Stomach smooth muscle (tissue), 2 donors: ENCODE measurements around the gene CSNK1A1L.

ENCODE experiments used
- H3K27ac ChIP-seq: one replicate; pipeline ENCODE4 v1.7.0; 2013; ENCODE audit warnings: mild to moderate bottlenecking, low read length, inconsistent platforms
- H3K27me3 ChIP-seq, 2 donors: one replicate each; pipeline ENCODE4 v1.7.0; 2013; ENCODE audit warnings: low read length in 2 of 2; ENCODE audit not compliant: insufficient read depth in 2 of 2, control insufficient read depth in 1 of 2
- H3K36me3 ChIP-seq, 2 donors: one replicate each; pipeline ENCODE4 v1.7.0; 2013; ENCODE audit warnings: low read length in 2 of 2; ENCODE audit not compliant: control insufficient read depth in 2 of 2, insufficient read depth in 2 of 2
- H3K4me1 ChIP-seq: one replicate; pipeline ENCODE4 v1.7.0; 2013; ENCODE audit warnings: low read length; ENCODE audit not compliant: control insufficient read depth, insufficient read depth
- H3K4me3 ChIP-seq, 2 donors: one replicate each; pipeline ENCODE4 v1.7.0; 2013; ENCODE audit warnings: low read length in 2 of 2
- H3K9ac ChIP-seq, 2 donors: one replicate each; pipeline ENCODE4 v1.7.0; 2013; ENCODE audit warnings: low read length in 2 of 2, mild to moderate bottlenecking in 1 of 2
- H3K9me3 ChIP-seq, 2 donors: one replicate each; pipeline ENCODE4 v1.7.0; 2013; ENCODE audit warnings: low read length in 2 of 2; ENCODE audit not compliant: control insufficient read depth in 2 of 2
- donor health status: healthy.
- donor health status: Pancreatic carcinoma.

The CSNK1A1L gene

DNA sequence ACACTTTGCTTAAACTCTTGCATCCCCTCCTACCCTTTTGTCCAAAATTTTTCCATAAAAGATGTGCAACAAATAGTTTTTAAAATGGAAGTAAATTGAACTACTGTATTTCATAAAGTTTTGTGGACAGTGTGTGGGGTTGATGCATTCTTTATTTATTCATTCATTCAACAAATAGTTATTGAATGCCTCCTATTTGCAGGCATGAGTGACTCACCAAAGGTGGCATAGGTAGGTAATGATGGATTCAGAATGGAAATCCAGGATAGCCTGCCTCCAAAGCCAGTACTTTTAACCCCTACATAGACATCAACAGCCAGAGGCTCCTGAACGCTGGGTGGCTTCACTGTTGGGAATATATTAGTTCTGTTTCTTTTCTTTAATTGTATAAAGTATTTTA is 2.4 kb upstream of the CSNK1A1L start:
- Histone ChIP-seq H3K4me3 (no peak overlapping the region), H3K27me3 (no peaks in the 10 kb centered on the region), H3K9ac (no peak overlapping the region), H3K4me1 (no peaks in the 10 kb centered on the region), H3K27ac (no peak overlapping the region), H3K36me3 (no peaks in the 10 kb centered on the region), H3K9me3 (no peaks in the 10 kb centered on the region)

- H3K4me3 ChIP-seq, result no peak overlapping the region
- H3K27ac ChIP-seq, result no peak overlapping the region
- H3K4me1 ChIP-seq, result no peaks in the 10 kb centered on the region
Measured at GRCh38 chr13:37107456-37107855, 2.0 kb upstream of the CSNK1A1L start.

GRCh38 chr13:37106642-37107041 is 1.2 kb upstream of the CSNK1A1L start:
- no peak overlapping the region for H3K4me3 ChIP-seq
- H3K36me3 ChIP-seq, result no peaks in the 10 kb centered on the region
- no peaks in the 10 kb centered on the region for H3K27me3 ChIP-seq
- no peaks in the 10 kb centered on the region for H3K4me1 ChIP-seq
- H3K9ac ChIP-seq, result no peak overlapping the region
- H3K27ac ChIP-seq, result no peak overlapping the region
- H3K9me3 ChIP-seq, result no peaks in the 10 kb centered on the region

More at GRCh38 chr13:37107456-37107855, 2.0 kb upstream of the CSNK1A1L start:
- H3K36me3 ChIP-seq, result no peaks in the 10 kb centered on the region
- H3K9me3 ChIP-seq, result no peaks in the 10 kb centered on the region
- no peaks in the 10 kb centered on the region for H3K27me3 ChIP-seq
- H3K9ac ChIP-seq, result no peak overlapping the region

DNA sequence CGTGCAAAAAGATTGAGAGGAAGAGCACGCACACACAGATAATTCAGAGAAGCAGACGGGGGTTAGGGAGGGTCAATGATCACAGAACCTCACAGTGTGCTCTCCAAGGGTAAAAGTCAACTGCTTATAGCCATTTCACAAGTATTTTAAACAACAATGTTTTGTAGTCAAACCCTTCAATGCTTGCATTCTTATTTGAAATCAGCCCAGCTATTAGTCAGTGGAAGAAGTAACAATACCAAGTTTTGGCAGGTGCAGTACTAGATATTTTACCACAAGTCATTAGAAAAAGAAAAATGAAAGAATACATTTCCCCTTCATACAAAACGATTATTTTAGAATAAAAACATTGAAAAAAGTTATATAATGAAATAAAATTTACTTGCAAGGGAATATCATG is 2.6 kb downstream of the CSNK1A1L start:
- Histone ChIP-seq H3K9ac (no peak overlapping the region), H3K27ac (no peak overlapping the region), H3K36me3 (no peaks in the 10 kb centered on the region), H3K4me1 (no peaks in the 10 kb centered on the region), H3K27me3 (no peaks in the 10 kb centered on the region), H3K9me3 (no peaks in the 10 kb centered on the region), H3K4me3 (no peak overlapping the region)

DNA sequence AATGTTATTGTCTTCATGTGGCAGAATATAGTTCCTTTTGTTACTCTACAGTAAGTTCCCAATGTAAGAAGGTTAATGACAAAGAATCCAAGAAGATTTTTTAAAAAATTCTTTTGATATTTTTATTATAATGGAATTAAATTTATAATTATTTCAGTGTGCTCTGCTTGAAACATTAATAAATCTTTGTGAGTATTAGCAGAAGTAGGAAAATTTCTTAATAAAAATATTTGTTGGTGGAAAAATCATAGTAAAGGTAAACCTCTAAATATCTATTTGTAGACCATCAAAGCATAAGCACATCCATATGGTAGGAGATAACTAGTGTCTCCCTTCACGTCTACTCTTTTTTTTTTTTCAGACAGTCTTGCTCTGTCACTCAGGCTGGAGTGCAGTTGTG is 4.3 kb downstream of the CSNK1A1L start:
- no peak overlapping the region for H3K4me3 ChIP-seq
- H3K9ac ChIP-seq, result no peak overlapping the region
- no peaks in the 10 kb centered on the region for H3K27me3 ChIP-seq
- H3K27ac ChIP-seq, result no peak overlapping the region
- H3K4me1 ChIP-seq, result no peaks in the 10 kb centered on the region
- no peaks in the 10 kb centered on the region for H3K36me3 ChIP-seq
- no peaks in the 10 kb centered on the region for H3K9me3 ChIP-seq

- no peak overlapping the region for H3K4me3 ChIP-seq
- no peaks in the 10 kb centered on the region for H3K9me3 ChIP-seq
- no peaks in the 10 kb centered on the region for H3K27me3 ChIP-seq
- H3K27ac ChIP-seq, result no peak overlapping the region
- H3K36me3 ChIP-seq, result no peaks in the 10 kb centered on the region
- H3K9ac ChIP-seq, result no peak overlapping the region
- no peaks in the 10 kb centered on the region for H3K4me1 ChIP-seq
Measured at GRCh38 chr13:37100731-37101130, 4.7 kb downstream of the CSNK1A1L start.

- H3K9me3 ChIP-seq, result no peaks in the 10 kb centered on the region
- no peaks in the 10 kb centered on the region for H3K27me3 ChIP-seq
- H3K36me3 ChIP-seq, result no peaks in the 10 kb centered on the region
- no peak overlapping the region for H3K27ac ChIP-seq
- no peak overlapping the region for H3K4me3 ChIP-seq
- no peak overlapping the region for H3K9ac ChIP-seq
- no peaks in the 10 kb centered on the region for H3K4me1 ChIP-seq
Measured at GRCh38 chr13:37097076-37097475, 8.4 kb downstream of the CSNK1A1L start.

GRCh38 chr13:37094840-37095239 is 10.6 kb downstream of the CSNK1A1L start:
- H3K4me1 ChIP-seq, result no peaks in the 10 kb centered on the region
- no peaks in the 10 kb centered on the region for H3K36me3 ChIP-seq
- no peak overlapping the region for H3K4me3 ChIP-seq
- H3K9ac ChIP-seq, result no peak overlapping the region
- no peaks in the 10 kb centered on the region for H3K27me3 ChIP-seq
- no peaks in the 10 kb centered on the region for H3K9me3 ChIP-seq
- no peak overlapping the region for H3K27ac ChIP-seq

GRCh38 chr13:37094099-37094498 is 11.4 kb downstream of the CSNK1A1L start:
- Histone ChIP-seq H3K4me1 (no peaks in the 10 kb centered on the region), H3K4me3 (no peak overlapping the region), H3K27me3 (no peaks in the 10 kb centered on the region), H3K9me3 (no peaks in the 10 kb centered on the region), H3K36me3 (no peaks in the 10 kb centered on the region), H3K27ac (no peak overlapping the region), H3K9ac (no peak overlapping the region)

GRCh38 chr13:37091835-37092234 is 13.6 kb downstream of the CSNK1A1L start:
- no peak overlapping the region for H3K27ac ChIP-seq

DNA sequence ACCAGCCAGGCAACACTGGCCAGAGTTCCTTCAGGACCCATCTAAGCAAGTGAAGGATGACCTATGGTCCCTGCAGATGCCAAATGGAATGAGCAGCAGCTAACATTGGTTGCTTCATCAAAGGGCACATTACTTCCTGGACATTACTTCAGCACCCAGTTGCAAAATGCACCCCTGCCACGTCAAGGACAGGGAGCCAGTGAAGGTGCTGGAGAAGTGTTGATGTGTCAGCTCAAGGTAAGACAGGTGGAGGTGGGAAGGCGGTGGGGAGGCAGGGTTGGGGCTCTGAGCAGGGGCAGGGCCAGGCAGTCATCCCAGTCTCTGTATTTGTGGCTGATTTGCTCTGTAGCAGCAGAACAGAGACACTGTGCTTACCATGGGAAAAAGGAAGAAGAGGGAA is 14.6 kb downstream of the CSNK1A1L start:
- H3K27ac ChIP-seq, result no peak overlapping the region
- no peaks in the 10 kb centered on the region for H3K4me1 ChIP-seq
- no peak overlapping the region for H3K4me3 ChIP-seq
- no peaks in the 10 kb centered on the region for H3K36me3 ChIP-seq
- no peaks in the 10 kb centered on the region for H3K9me3 ChIP-seq
- no peak overlapping the region for H3K9ac ChIP-seq
- H3K27me3 ChIP-seq, result no peaks in the 10 kb centered on the region

More at GRCh38 chr13:37091835-37092234, 13.6 kb downstream of the CSNK1A1L start:
- no peak overlapping the region for H3K9ac ChIP-seq
- no peaks in the 10 kb centered on the region for H3K36me3 ChIP-seq
- no peak overlapping the region for H3K4me3 ChIP-seq
- no peaks in the 10 kb centered on the region for H3K27me3 ChIP-seq
- H3K4me1 ChIP-seq, result no peaks in the 10 kb centered on the region
- no peaks in the 10 kb centered on the region for H3K9me3 ChIP-seq
